ENCODE measurements around the gene ZDHHC14.

The ZDHHC14 gene

GRCh38 chr6:157622427-157622826, 241.4 kb downstream of the ZDHHC14 start:
- Histone ChIP-seq H3K36me3 (ENCODE audit: control insufficient read depth, low read length) (no peaks in the 10 kb centered on the region), H3F3A (ENCODE audit: control insufficient read depth, insufficient read depth) (no peaks in the 10 kb centered on the region), H3K4me2 (ENCODE audit: low read length) (no peak overlapping the region), H3K27me3 (ENCODE audit: control insufficient read depth, low read length) (no peaks in the 10 kb centered on the region; the same call in 1 of the 2 replicates), H4K20me1 (ENCODE audit: control insufficient read depth, insufficient read depth, low read depth, low read length) (no peaks in the 10 kb centered on the region), H3K9me2 (replicated peaks; ENCODE audit: control insufficient read depth, low read length) (no peaks in the 10 kb centered on the region), H3K79me2 (ENCODE audit: control insufficient read depth, low read length) (no peaks in the 10 kb centered on the region), H3K4me1 (ENCODE audit: control insufficient read depth, low read length) (no peaks in the 10 kb centered on the region), H3K4me3 (ENCODE audit: low read length) (no peak overlapping the region), H3K27ac (ENCODE audit: low read depth, low read length) (no peak overlapping the region), H3K9me3 (ENCODE audit: control insufficient read depth, insufficient read depth, low read length) (no peaks in the 10 kb centered on the region)
- TF ChIP-seq CTCF (IDR thresholded peaks at IDR 0.05; ENCODE audit: low read depth, low read length, poor library complexity, severe bottlenecking) (no peak), EZH2phosphoT487 (IDR thresholded peaks at IDR 0.05; ENCODE audit: borderline replicate concordance, low read length) (no peak)

- Histone ChIP-seq H3K4me2 (ENCODE audit: low read length) (no peak overlapping the region), H3K4me3 (ENCODE audit: low read length) (no peak overlapping the region), H3K9me2 (replicated peaks; ENCODE audit: control insufficient read depth, low read length) (no peaks in the 10 kb centered on the region), H3K9me3 (ENCODE audit: control insufficient read depth, insufficient read depth, low read length) (no peaks in the 10 kb centered on the region), H3K27ac (ENCODE audit: low read depth, low read length) (no peak overlapping the region), H3K27me3 (ENCODE audit: control insufficient read depth, low read length) (no peaks in the 10 kb centered on the region; the same call in 1 of the 2 replicates), H3K79me2 (ENCODE audit: control insufficient read depth, low read length) (no peaks in the 10 kb centered on the region), H4K20me1 (ENCODE audit: control insufficient read depth, insufficient read depth, low read depth, low read length) (no peaks in the 10 kb centered on the region; the same call in 1 of the 2 replicates), H3K4me1 (ENCODE audit: control insufficient read depth, low read length) (no peaks in the 10 kb centered on the region), H3F3A (ENCODE audit: control insufficient read depth, insufficient read depth) (no peaks in the 10 kb centered on the region), H3K36me3 (ENCODE audit: control insufficient read depth, low read length) (no peaks in the 10 kb centered on the region)
- no peak for TF ChIP-seq EZH2phosphoT487 (IDR thresholded peaks at IDR 0.05; ENCODE audit: borderline replicate concordance, low read length)
These were observed 244.1 kb downstream of the ZDHHC14 start for GRCh38 chr6:157625111-157625510.

DNA sequence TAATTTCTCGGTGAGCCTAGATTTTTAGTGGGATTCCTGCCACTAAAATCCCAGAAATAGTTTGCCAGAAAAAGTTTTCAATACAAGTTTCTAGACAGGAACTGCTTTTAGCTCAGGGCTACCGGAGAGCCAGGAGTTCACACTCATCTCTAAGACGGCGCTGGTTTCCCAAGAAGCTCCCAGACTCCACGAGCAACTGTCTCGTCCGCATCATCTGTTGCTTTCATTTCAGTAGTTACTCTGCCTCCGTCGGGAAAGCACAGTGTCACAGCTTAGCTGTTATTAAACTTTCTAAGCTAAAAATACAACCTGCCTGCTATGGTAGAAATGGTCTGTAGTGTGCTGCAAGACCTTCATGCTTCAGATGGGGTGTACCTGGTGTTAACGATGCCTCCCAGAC, 244.8 kb downstream of the ZDHHC14 start:
- no peak overlapping the region for H3K4me2 ChIP-seq (ENCODE audit: low read length)
- no peaks in the 10 kb centered on the region for H3F3A ChIP-seq (ENCODE audit: control insufficient read depth, insufficient read depth)
- no peaks in the 10 kb centered on the region for H3K79me2 ChIP-seq (ENCODE audit: control insufficient read depth, low read length)
- no peaks in the 10 kb centered on the region for H3K4me1 ChIP-seq (ENCODE audit: control insufficient read depth, low read length)
- H3K27ac ChIP-seq (ENCODE audit: low read depth, low read length) = no peak overlapping the region
- no peaks in the 10 kb centered on the region; the same call in 1 of the 2 replicates for H4K20me1 ChIP-seq (ENCODE audit: control insufficient read depth, insufficient read depth, low read depth, low read length)
- H3K27me3 ChIP-seq (ENCODE audit: control insufficient read depth, low read length) = no peaks in the 10 kb centered on the region; the same call in 1 of the 2 replicates
- no peaks in the 10 kb centered on the region for H3K9me2 ChIP-seq (replicated peaks; ENCODE audit: control insufficient read depth, low read length)
- TF ChIP-seq CTCF (IDR thresholded peaks at IDR 0.05; ENCODE audit: low read depth, low read length, poor library complexity, severe bottlenecking) (no peak), EZH2phosphoT487 (IDR thresholded peaks at IDR 0.05; ENCODE audit: borderline replicate concordance, low read length) (no peak)
- H3K9me3 ChIP-seq (ENCODE audit: control insufficient read depth, insufficient read depth, low read length) = no peaks in the 10 kb centered on the region
- no peaks in the 10 kb centered on the region for H3K36me3 ChIP-seq (ENCODE audit: control insufficient read depth, low read length)
- H3K4me3 ChIP-seq (ENCODE audit: low read length) = no peak overlapping the region

DNA sequence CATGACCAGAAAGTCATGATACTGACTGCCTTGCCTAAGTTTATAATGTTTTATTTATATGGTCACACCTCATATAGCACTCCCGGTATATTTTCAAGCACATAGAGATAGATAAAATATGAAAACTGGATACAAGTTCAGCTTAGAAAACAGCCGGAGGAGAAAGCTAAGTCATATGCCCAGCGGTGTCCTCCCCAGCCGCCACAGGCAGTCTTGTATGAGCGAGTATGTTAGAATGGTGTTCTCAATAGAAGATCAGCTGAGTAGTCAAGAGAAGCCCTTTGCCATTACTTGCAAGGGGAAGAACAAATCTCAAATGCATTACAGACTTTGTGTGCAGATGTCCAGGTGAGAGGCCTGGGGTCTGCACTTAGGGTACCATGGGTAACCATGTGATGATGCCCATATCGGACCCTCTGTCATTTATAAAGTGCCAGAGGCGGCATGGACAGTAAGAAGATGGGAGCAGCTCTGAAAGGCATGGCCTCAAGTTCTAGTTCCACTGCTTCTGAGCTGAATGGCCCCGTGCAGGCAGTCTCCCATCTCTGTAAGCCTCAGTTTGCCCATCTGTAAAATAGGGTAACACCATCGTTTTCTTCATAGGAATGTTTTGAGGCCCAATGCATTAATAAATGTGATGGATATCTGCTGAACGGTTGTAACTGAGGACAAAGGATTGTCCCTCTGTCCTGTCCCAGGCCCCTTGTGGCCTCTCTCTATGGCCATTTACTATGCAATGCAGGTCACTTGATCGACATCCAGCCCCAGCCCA, 246.4 kb downstream of the ZDHHC14 start:
- H3K4me1 ChIP-seq (ENCODE audit: control insufficient read depth, low read length) = no peaks in the 10 kb centered on the region
- no peak overlapping the region for H3K4me2 ChIP-seq (ENCODE audit: low read length)
- no peaks in the 10 kb centered on the region for H3K36me3 ChIP-seq (ENCODE audit: control insufficient read depth, low read length)
- H3K9me2 ChIP-seq (replicated peaks; ENCODE audit: control insufficient read depth, low read length) = no peaks in the 10 kb centered on the region
- no peak for TF ChIP-seq CTCF (IDR thresholded peaks at IDR 0.05; ENCODE audit: low read depth, low read length, poor library complexity, severe bottlenecking)
- no peak for TF ChIP-seq EZH2phosphoT487 (IDR thresholded peaks at IDR 0.05; ENCODE audit: borderline replicate concordance, low read length)
- H3K27me3 ChIP-seq (ENCODE audit: control insufficient read depth, low read length) = no peaks in the 10 kb centered on the region; the same call in 1 of the 2 replicates
- no peaks in the 10 kb centered on the region for H3K9me3 ChIP-seq (ENCODE audit: control insufficient read depth, insufficient read depth, low read length)
- H3K27ac ChIP-seq (ENCODE audit: low read depth, low read length) = no peak overlapping the region
- no peaks in the 10 kb centered on the region; the same call in 1 of the 2 replicates for H4K20me1 ChIP-seq (ENCODE audit: control insufficient read depth, insufficient read depth, low read depth, low read length)
- H3K79me2 ChIP-seq (ENCODE audit: control insufficient read depth, low read length) = no peaks in the 10 kb centered on the region
- H3K4me3 ChIP-seq (ENCODE audit: low read length) = no peak overlapping the region
- H3F3A ChIP-seq (ENCODE audit: control insufficient read depth, insufficient read depth) = no peaks in the 10 kb centered on the region
